Measurements from ENCODE around the gene RDH16. TPM values are rescaled to one million over a fixed set of nuclear protein-coding genes. Genes with fewer than 3 reads are reported as not detected.

RDH16 gene
- total and polyA plus RNA-seq, 7 experiments from 2014 or later: 0.19 to 2.0 (median 0.93) TPM

DNA sequence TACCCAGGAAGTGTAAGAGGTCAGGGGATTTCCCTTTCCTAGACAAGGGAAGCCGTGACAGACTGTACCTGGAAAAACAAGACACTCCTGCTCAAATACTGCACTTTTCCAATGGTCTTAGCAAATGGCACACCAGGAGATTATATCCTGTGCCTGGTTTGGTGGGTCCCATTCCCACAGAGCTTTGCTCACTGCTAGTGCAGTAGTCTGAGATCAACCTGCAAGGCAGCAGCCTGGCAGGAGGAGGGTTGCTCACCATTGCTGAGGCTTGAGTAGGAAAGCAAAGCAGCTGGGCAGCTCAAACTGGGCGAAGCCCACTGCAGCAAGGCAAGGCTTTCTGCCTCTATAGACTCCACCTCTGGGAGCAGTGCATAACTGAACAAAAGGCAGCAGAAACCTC is 1.0 kb upstream of the RDH16 start:
- ChIA-PET CTCF (no interaction called here), POLR2A (no interaction called here)
- peaks cover 0 to 37% (median 10%) of the 10 kb centered on the region in 11 donors for H3K9me3 Mint-ChIP-seq
- DNase-seq (no peak), ATAC-seq (no peak)
- Histone ChIP-seq H3K9me3 (ENCODE audit: control insufficient read depth in 2 of 3, low read length in 3 of 3) (no peaks in the 10 kb centered on the region), H3K4me3 (ENCODE audit: low read length) (no peak overlapping the region), H3K36me3 (ENCODE audit: control insufficient read depth in 2 of 3, insufficient read depth in 3 of 3, low read length in 3 of 3) (no peaks in the 10 kb centered on the region), H3K27ac (ENCODE audit: low read depth, low read length) (no peak overlapping the region), H3K27me3 (ENCODE audit: control insufficient read depth in 2 of 2, insufficient read depth in 2 of 2, low read length in 2 of 2) (no peaks in the 10 kb centered on the region), H3K4me1 (ENCODE audit: control insufficient read depth in 2 of 2, insufficient read depth in 2 of 2, low read length in 2 of 2) (no peaks in the 10 kb centered on the region)
- peaks cover 0 to 2% (median 0%) of the 10 kb centered on the region in 7 donors for H3K4me1 Mint-ChIP-seq
- intact Hi-C loops (cut with micrococcal nuclease): no loop called here
- H3K4me3 Mint-ChIP-seq: no peak overlapping the region
- H3K36me3 Mint-ChIP-seq: peaks cover 0 to 15% (median 7%) of the 10 kb centered on the region in 5 donors
- peaks cover 0 to 13% (median 3%) of the 10 kb centered on the region in 5 donors for H3K27me3 Mint-ChIP-seq
- H3K27ac Mint-ChIP-seq: no peak overlapping the region

- no peaks in the 10 kb centered on the region for H3K9me3 ChIP-seq (ENCODE audit: control insufficient read depth in 2 of 3, low read length in 3 of 3)
- H3K4me3 ChIP-seq (ENCODE audit: low read length): no peak overlapping the region
- Mint-ChIP-seq H3K4me3 (no peak overlapping the region), H3K9me3 (peaks cover 0 to 21% (median 3%) of the 10 kb centered on the region in 11 donors), H3K27ac (no peak overlapping the region), H3K4me1 (peaks cover 0 to 2% (median 0%) of the 10 kb centered on the region in 7 donors), H3K36me3 (peaks cover 0 to 28% (median 27%) of the 10 kb centered on the region in 5 donors), H3K27me3 (peaks cover 0 to 10% (median 3%) of the 10 kb centered on the region in 5 donors)
- CTCF ChIA-PET: no interaction called here
- no peaks in the 10 kb centered on the region for H3K36me3 ChIP-seq (ENCODE audit: control insufficient read depth in 2 of 3, insufficient read depth in 3 of 3, low read length in 3 of 3)
- POLR2A ChIA-PET: no interaction called here
- ATAC-seq: no peak
- H3K4me1 ChIP-seq (ENCODE audit: control insufficient read depth in 2 of 2, insufficient read depth in 2 of 2, low read length in 2 of 2): no peaks in the 10 kb centered on the region
- H3K27me3 ChIP-seq (ENCODE audit: control insufficient read depth in 2 of 2, insufficient read depth in 2 of 2, low read length in 2 of 2): no peaks in the 10 kb centered on the region
- no peak overlapping the region for H3K27ac ChIP-seq (ENCODE audit: low read depth, low read length)
- intact Hi-C loops (cut with micrococcal nuclease): no loop called here
- no peak for DNase-seq
These were observed 1.7 kb downstream of the RDH16 start for GRCh38 chr12:56955631-56956256.

DNA sequence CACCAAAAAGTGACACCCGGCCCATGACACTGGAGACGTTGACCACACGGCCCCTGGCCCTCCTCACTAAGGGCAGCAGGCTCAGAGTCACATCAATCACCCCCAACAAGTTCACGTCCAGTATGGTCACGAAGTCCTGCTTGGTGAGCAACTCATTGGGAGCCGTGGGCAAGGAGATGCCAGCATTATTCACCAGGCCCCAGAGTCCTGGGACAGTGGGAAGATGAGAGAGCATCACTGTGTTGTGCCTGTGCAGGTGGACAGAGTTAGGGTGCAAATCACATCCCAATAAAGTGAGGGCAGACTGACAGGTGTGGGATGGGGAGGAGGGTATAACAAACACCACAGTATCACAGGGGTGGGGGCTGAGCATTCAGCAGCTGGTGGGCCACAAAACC is 2.5 kb downstream of the RDH16 start:
- Histone ChIP-seq H3K27ac (ENCODE audit: low read depth, low read length) (no peak overlapping the region), H3K4me1 (ENCODE audit: control insufficient read depth in 2 of 2, insufficient read depth in 2 of 2, low read length in 2 of 2) (no peaks in the 10 kb centered on the region), H3K4me3 (ENCODE audit: low read length) (no peak overlapping the region), H3K36me3 (ENCODE audit: control insufficient read depth in 2 of 3, insufficient read depth in 3 of 3, low read length in 3 of 3) (no peaks in the 10 kb centered on the region), H3K27me3 (ENCODE audit: control insufficient read depth in 2 of 2, insufficient read depth in 2 of 2, low read length in 2 of 2) (no peaks in the 10 kb centered on the region), H3K9me3 (ENCODE audit: control insufficient read depth in 2 of 3, low read length in 3 of 3) (no peaks in the 10 kb centered on the region)
- peaks cover 0 to 7% (median 3%) of the 10 kb centered on the region in 5 donors for H3K27me3 Mint-ChIP-seq
- H3K4me3 Mint-ChIP-seq: no peak overlapping the region
- ATAC-seq (no peak), DNase-seq (no peak)
- ChIA-PET POLR2A (no interaction called here), CTCF (no interaction called here)
- H3K4me1 Mint-ChIP-seq: peaks cover 0 to 2% (median 0%) of the 10 kb centered on the region in 7 donors
- peaks cover 0 to 32% (median 28%) of the 10 kb centered on the region in 5 donors for H3K36me3 Mint-ChIP-seq
- intact Hi-C loops (cut with micrococcal nuclease): no loop called here
- peaks cover 0 to 21% (median 3%) of the 10 kb centered on the region in 11 donors for H3K9me3 Mint-ChIP-seq
- H3K27ac Mint-ChIP-seq: no peak overlapping the region

DNA sequence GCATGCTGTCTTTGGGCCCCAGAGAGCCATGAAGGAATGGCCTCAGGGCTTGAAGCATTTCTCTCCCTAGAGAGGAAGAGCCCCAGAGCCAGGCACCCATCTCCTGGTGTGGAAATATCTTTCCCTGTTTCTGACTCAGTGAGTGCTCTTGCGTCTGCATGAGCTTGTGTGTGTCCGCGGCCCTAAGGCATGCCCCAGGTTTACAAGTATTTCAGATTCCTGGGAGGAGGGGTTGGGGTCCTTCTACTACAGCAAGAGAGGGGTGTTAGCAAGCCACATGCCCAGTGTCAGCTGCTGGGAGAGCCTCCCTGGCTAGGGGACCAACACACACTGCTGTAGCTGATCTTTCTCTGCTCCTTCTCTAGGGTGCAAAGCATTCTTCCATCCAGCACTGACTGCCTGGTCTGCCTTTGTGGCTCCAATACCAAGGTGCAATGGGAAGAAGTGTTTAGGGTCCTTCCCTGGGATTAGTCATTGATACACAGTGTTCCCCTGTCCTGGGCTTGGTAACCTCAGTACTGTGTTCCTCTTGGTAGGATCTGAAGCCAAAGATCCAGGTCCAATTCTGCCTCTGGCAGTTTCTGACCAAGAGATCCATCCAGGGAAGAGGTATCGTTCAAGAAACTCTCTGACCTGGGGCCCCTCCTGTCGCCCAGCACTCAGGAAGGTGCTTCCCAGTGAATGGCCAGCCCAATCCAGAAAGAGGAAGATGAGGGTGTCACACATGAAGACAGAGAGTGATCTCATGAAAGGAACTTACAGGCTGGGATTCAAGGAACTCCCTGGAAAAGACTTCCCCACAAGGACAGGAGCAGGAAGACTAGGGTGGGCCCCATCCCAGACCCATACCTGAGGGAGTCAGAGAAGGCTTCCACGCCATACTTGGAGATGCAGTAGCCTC is 3.1 kb downstream of the RDH16 start:
- Histone ChIP-seq H3K27ac (ENCODE audit: low read depth, low read length) (no peak overlapping the region), H3K27me3 (ENCODE audit: control insufficient read depth in 2 of 2, insufficient read depth in 2 of 2, low read length in 2 of 2) (no peaks in the 10 kb centered on the region), H3K4me1 (ENCODE audit: control insufficient read depth in 2 of 2, insufficient read depth in 2 of 2, low read length in 2 of 2) (no peaks in the 10 kb centered on the region), H3K4me3 (ENCODE audit: low read length) (no peak overlapping the region), H3K9me3 (ENCODE audit: control insufficient read depth in 2 of 3, low read length in 3 of 3) (no peaks in the 10 kb centered on the region), H3K36me3 (ENCODE audit: control insufficient read depth in 2 of 3, insufficient read depth in 3 of 3, low read length in 3 of 3) (no peaks in the 10 kb centered on the region)
- Mint-ChIP-seq H3K36me3 (peaks cover 0 to 36% (median 28%) of the 10 kb centered on the region in 5 donors), H3K27ac (no peak overlapping the region), H3K27me3 (peaks cover 0 to 4% (median under 1%) of the 10 kb centered on the region in 5 donors), H3K9me3 (peaks cover 0 to 21% (median 3%) of the 10 kb centered on the region in 11 donors), H3K4me3 (no peak overlapping the region), H3K4me1 (peaks cover 0 to 2% (median 0%) of the 10 kb centered on the region in 7 donors)
- POLR2A ChIA-PET: no interaction called here
- intact Hi-C loops (cut with micrococcal nuclease): no loop called here
- no peak for DNase-seq
- CTCF ChIA-PET: no interaction called here
- no peak for ATAC-seq

DNA sequence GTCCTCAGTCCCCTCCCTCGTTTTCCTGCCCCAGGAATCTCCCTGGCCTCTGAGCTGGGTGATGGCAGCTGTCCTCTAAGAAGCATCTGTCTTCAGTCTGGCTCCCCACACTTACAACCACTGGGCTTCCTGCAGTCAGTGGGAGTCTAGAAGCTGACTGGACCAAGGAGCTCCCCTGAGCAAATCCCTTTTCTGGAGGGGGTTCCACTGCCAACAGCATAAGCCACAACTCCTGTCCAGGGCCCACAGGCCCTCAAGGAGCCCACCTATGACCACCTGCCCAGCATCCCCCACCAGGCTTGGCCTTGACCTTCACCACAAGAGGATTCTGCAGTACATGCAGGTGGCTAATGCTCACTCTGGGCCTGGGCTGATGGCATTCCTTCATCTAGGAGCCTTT is 4.1 kb downstream of the RDH16 start:
- Mint-ChIP-seq H3K9me3 (peaks cover 0 to 14% (median 3%) of the 10 kb centered on the region in 11 donors), H3K27ac (peak overlapping the region in 1 of 9 donors; percentile 5), H3K4me3 (no peak overlapping the region), H3K36me3 (peaks cover 0 to 39% (median 28%) of the 10 kb centered on the region in 5 donors), H3K4me1 (peaks cover 0 to 2% (median 0%) of the 10 kb centered on the region in 7 donors), H3K27me3 (peaks cover 0 to 4% (median 0%) of the 10 kb centered on the region in 5 donors)
- Histone ChIP-seq H3K9me3 (ENCODE audit: control insufficient read depth in 2 of 3, low read length in 3 of 3) (no peaks in the 10 kb centered on the region), H3K27ac (ENCODE audit: low read depth, low read length) (no peak overlapping the region), H3K4me3 (ENCODE audit: low read length) (no peak overlapping the region), H3K27me3 (ENCODE audit: control insufficient read depth in 2 of 2, insufficient read depth in 2 of 2, low read length in 2 of 2) (no peaks in the 10 kb centered on the region), H3K4me1 (ENCODE audit: control insufficient read depth in 2 of 2, insufficient read depth in 2 of 2, low read length in 2 of 2) (no peaks in the 10 kb centered on the region), H3K36me3 (ENCODE audit: control insufficient read depth in 2 of 3, insufficient read depth in 3 of 3, low read length in 3 of 3) (no peaks in the 10 kb centered on the region)
- no peak for DNase-seq
- ATAC-seq: no peak
- intact Hi-C loops (cut with micrococcal nuclease): no loop called here
- POLR2A ChIA-PET: no interaction called here
- CTCF ChIA-PET: no interaction called here

DNA sequence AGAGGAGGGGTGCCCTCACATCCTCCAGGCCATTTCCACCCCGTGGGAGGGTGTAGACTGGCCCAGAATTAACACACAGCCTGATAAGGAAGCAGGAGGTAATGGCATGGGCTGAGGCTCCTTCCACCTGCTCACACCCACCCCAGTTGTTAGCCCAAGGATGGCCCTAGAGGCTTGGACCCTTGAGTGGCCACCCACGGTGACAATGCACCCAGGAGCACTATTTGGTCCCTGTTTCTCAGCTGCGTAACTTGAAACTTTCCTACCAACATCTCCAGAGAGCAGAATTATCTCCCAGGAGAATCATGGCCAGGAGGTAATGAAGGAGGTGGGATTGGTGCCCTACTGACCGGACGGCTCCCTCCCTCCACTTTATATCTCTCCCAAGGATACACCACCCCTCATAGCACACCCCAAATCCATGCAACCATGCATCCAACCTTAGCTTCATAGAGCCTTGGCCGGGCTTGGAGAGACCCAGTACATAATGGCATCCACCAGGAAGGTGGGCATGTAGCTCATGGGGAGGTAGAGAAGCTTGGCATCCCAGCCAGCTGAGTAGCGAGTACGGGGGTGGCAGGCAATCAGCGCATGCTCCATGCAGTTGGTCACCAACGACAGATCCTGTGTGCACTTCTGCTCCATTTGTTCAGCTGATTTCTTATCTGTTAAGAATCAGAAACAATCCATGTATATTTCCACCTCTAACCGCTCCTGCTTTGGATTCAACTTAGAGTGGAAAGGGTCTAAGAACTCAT is 5.6 kb downstream of the RDH16 start:
- no peak overlapping the region for H3K27ac Mint-ChIP-seq
- H3K36me3 Mint-ChIP-seq: peaks cover 0 to 33% (median 21%) of the 10 kb centered on the region in 5 donors
- no peaks in the 10 kb centered on the region for H3K4me1 ChIP-seq (ENCODE audit: control insufficient read depth in 2 of 2, insufficient read depth in 2 of 2, low read length in 2 of 2)
- peaks cover 0 to 2% (median 0%) of the 10 kb centered on the region in 7 donors for H3K4me1 Mint-ChIP-seq
- peaks cover 0 to 7% (median 0%) of the 10 kb centered on the region in 5 donors for H3K27me3 Mint-ChIP-seq
- ChIA-PET POLR2A (no interaction called here), CTCF (no interaction called here)
- no peaks in the 10 kb centered on the region for H3K9me3 ChIP-seq (ENCODE audit: control insufficient read depth in 2 of 3, low read length in 3 of 3)
- H3K27me3 ChIP-seq (ENCODE audit: control insufficient read depth in 2 of 2, insufficient read depth in 2 of 2, low read length in 2 of 2): no peaks in the 10 kb centered on the region
- peaks cover 0 to 9% (median 2%) of the 10 kb centered on the region in 11 donors for H3K9me3 Mint-ChIP-seq
- H3K36me3 ChIP-seq (ENCODE audit: control insufficient read depth in 2 of 3, insufficient read depth in 3 of 3, low read length in 3 of 3): no peaks in the 10 kb centered on the region
- H3K27ac ChIP-seq (ENCODE audit: low read depth, low read length): no peak overlapping the region
- no peak for ATAC-seq
- intact Hi-C loops (cut with micrococcal nuclease): no loop called here
- DNase-seq: no peak
- no peak overlapping the region for H3K4me3 Mint-ChIP-seq
- H3K4me3 ChIP-seq (ENCODE audit: low read length): no peak overlapping the region
